Neural cell (in vitro differentiated cells): Measurements from ENCODE around the gene IGFBP4. TPM values are rescaled to one million over a fixed set of nuclear protein-coding genes. Genes with fewer than 3 reads are reported as not detected.

ENCODE experiments used
- H2AFZ ChIP-seq: fragments of 200-600, 300-800 bp; sonication (generic), shearing (Covaris generic); 2 replicates; pipeline ENCODE4 v1.6.0; 2014; ENCODE audit warnings: low read depth, mild to moderate bottlenecking, antibody characterized with exemption, low read length, moderate library complexity
- H3F3A ChIP-seq: fragments of 200-600 bp; shearing (Covaris generic); 2 replicates; pipeline ENCODE4 v1.6.1; 2016; ENCODE audit warnings: mild to moderate bottlenecking, moderate library complexity, mixed read lengths, antibody characterized with exemption, low read length; ENCODE audit not compliant: insufficient read depth, poor library complexity, severe bottlenecking
- H3K27ac ChIP-seq: fragments of 200-600, 300-800 bp; sonication (generic), shearing (Covaris generic); 2 replicates; pipeline ENCODE4 v1.5.1; 2014; ENCODE audit warnings: mild to moderate bottlenecking, low read length, moderate library complexity
- H3K27me3 ChIP-seq: fragments of 300-800, 200-600 bp; sonication (generic), shearing (Covaris generic); 2 replicates; pipeline ENCODE4 v1.6.0; 2014; ENCODE audit warnings: mild to moderate bottlenecking, low read depth, low read length, moderate library complexity; ENCODE audit not compliant: insufficient read depth
- H3K36me3 ChIP-seq: fragments of 300-800, 200-600 bp; sonication (generic), shearing (Covaris generic); 2 replicates; pipeline ENCODE4 v1.5.1; 2014; ENCODE audit warnings: mild to moderate bottlenecking, antibody characterized with exemption, low read length, moderate library complexity; ENCODE audit not compliant: insufficient read depth
- H3K4me2 ChIP-seq: fragments of 300-800, 200-600 bp; sonication (generic), shearing (Covaris generic); 2 replicates; pipeline ENCODE4 v1.6.0; 2014; ENCODE audit warnings: mild to moderate bottlenecking, low read length
- H3K4me3 ChIP-seq: fragments of 300-800, 200-600 bp; sonication (generic), shearing (Covaris generic); 2 replicates; pipeline ENCODE4 v1.5.1; 2014; ENCODE audit warnings: mild to moderate bottlenecking, low read length, moderate library complexity
- H3K79me2 ChIP-seq: fragments of 200-600 bp; shearing (Covaris generic); replicated peaks from 2 replicates; pipeline ENCODE4 v1.6.0; 2014; ENCODE audit warnings: mild to moderate bottlenecking, low read length, moderate library complexity; ENCODE audit not compliant: insufficient read depth
- H3K9ac ChIP-seq: fragments of 300-800, 200-600 bp; sonication (generic), shearing (Covaris generic); 2 replicates; pipeline ENCODE4 v1.6.1; 2016; ENCODE audit warnings: mild to moderate bottlenecking, low read length, mixed read lengths
- H3K9me2 ChIP-seq: fragments of 200-600 bp; shearing (Covaris generic); 2 replicates; pipeline ENCODE4 v1.6.1; 2016; ENCODE audit warnings: mild to moderate bottlenecking, low read length, mixed read lengths; ENCODE audit not compliant: insufficient read depth
- H3K9me3 ChIP-seq: fragments of 200-600, 300-800 bp; sonication (generic), shearing (Covaris generic); 2 replicates; pipeline ENCODE4 v1.6.1; 2016; ENCODE audit warnings: mild to moderate bottlenecking, mixed run types, low read length, moderate library complexity, mixed read lengths
- H4K20me1 ChIP-seq: fragments of 200-600 bp; shearing (Covaris generic); 2 replicates; pipeline ENCODE4 v1.6.1; 2016; ENCODE audit warnings: mild to moderate bottlenecking, mixed run types; ENCODE audit not compliant: insufficient read depth
- EP300 ChIP-seq: fragments of 450-650 bp; conservative IDR thresholded peaks from 2 replicates; pipeline ENCODE4 v1.6.1; 2014; ENCODE audit warnings: antibody characterized with exemption, mild to moderate bottlenecking, moderate library complexity; ENCODE audit not compliant: poor library complexity, severe bottlenecking
- EZH2 ChIP-seq: fragments of 200-600, 300-800 bp; shearing (Covaris generic), sonication (generic); IDR thresholded peaks from 2 replicates; pipeline ENCODE4 v1.6.1; 2014; ENCODE audit warnings: antibody characterized with exemption, low read length, borderline replicate concordance, mild to moderate bottlenecking; ENCODE audit not compliant: insufficient read depth, poor library complexity, severe bottlenecking
- MXI1 ChIP-seq: fragments of 450-650 bp; conservative IDR thresholded peaks from 2 replicates; pipeline ENCODE4 v1.6.1; 2014; ENCODE audit warnings: antibody characterized with exemption, mild to moderate bottlenecking; ENCODE audit not compliant: poor library complexity, severe bottlenecking
- POLR2AphosphoS5 ChIP-seq: IDR thresholded peaks from 2 replicates; pipeline ENCODE4 v1.6.1; 2012
- RAD21 ChIP-seq: fragments of 450-650 bp; conservative IDR thresholded peaks from 2 replicates; pipeline ENCODE4 v1.6.1; 2014; ENCODE audit warnings: antibody characterized with exemption, mild to moderate bottlenecking, moderate library complexity
- SMC3 ChIP-seq: fragments of 450-650 bp; conservative IDR thresholded peaks from 2 replicates; pipeline ENCODE4 v1.6.1; 2014; ENCODE audit warnings: antibody characterized with exemption, mild to moderate bottlenecking, moderate library complexity; ENCODE audit not compliant: poor library complexity
- TAF1 ChIP-seq: IDR thresholded peaks from 2 replicates; pipeline ENCODE4 v1.6.1; 2012; ENCODE audit warnings: low read depth
- polyA plus RNA-seq: library from polyadenylated mRNA; depleted of rRNA; stranded (reverse); fragments of >200 nt; gene quantifications from 2 replicates; pipeline ENCODE4 v1.2.3, GENCODE V29; 2014
- TF ChIP-seq, protein P1 (sequence below): IDR thresholded peaks from 2 replicates; pipeline ENCODE4 v1.6.1; 2012; ENCODE audit warnings: borderline replicate concordance
- TF ChIP-seq, protein P2 (sequence below): fragments of 450-650 bp; IDR thresholded peaks from 2 replicates; pipeline ENCODE4 v1.5.1; 2014; ENCODE audit warnings: antibody characterized with exemption, mild to moderate bottlenecking, moderate library complexity; ENCODE audit not compliant: poor library complexity, severe bottlenecking

The IGFBP4 gene
- polyA plus RNA-seq, 1 donor from 2014 or later: 1.3 TPM

DNA sequence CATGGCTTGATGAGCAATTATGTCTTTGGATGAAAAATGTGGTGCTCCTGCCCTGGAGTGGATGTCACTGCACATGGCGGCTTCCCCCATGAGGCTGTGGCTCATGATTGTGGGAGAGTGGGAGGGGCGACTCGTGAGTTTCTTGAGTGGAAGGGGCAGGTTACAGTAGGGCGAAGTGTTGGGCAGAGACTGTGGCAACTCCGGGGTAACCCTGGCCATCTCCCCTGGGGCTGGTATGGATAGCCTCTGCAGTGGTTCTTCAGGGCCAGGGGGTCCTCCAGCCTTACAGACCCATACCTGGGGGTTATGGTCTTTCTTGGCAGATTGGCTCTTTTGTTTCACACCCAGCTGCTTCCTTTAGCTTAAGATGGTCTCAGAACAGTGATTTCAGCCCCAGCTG is 59.5 kb downstream of the IGFBP4 start:
- H3K27me3 ChIP-seq: no peaks in the 10 kb centered on the region
- H3K27ac ChIP-seq: no peak overlapping the region
- no peaks in the 10 kb centered on the region for H3K79me2 ChIP-seq
- H3K9me2 ChIP-seq: no peaks in the 10 kb centered on the region
- no peaks in the 10 kb centered on the region for H3K9me3 ChIP-seq
- no peak overlapping the region for H3K4me3 ChIP-seq
- no peaks in the 10 kb centered on the region for H3K36me3 ChIP-seq
- TF ChIP-seq EP300 (no peak), SMC3 (no peak), RAD21 (no peak), POLR2AphosphoS5 (no peak), EZH2 (no peak), TAF1 (no peak), MXI1 (no peak)
- TF ChIP-seq, protein P1, sequence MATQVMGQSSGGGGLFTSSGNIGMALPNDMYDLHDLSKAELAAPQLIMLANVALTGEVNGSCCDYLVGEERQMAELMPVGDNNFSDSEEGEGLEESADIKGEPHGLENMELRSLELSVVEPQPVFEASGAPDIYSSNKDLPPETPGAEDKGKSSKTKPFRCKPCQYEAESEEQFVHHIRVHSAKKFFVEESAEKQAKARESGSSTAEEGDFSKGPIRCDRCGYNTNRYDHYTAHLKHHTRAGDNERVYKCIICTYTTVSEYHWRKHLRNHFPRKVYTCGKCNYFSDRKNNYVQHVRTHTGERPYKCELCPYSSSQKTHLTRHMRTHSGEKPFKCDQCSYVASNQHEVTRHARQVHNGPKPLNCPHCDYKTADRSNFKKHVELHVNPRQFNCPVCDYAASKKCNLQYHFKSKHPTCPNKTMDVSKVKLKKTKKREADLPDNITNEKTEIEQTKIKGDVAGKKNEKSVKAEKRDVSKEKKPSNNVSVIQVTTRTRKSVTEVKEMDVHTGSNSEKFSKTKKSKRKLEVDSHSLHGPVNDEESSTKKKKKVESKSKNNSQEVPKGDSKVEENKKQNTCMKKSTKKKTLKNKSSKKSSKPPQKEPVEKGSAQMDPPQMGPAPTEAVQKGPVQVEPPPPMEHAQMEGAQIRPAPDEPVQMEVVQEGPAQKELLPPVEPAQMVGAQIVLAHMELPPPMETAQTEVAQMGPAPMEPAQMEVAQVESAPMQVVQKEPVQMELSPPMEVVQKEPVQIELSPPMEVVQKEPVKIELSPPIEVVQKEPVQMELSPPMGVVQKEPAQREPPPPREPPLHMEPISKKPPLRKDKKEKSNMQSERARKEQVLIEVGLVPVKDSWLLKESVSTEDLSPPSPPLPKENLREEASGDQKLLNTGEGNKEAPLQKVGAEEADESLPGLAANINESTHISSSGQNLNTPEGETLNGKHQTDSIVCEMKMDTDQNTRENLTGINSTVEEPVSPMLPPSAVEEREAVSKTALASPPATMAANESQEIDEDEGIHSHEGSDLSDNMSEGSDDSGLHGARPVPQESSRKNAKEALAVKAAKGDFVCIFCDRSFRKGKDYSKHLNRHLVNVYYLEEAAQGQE: no peak
- TF ChIP-seq, protein P2, sequence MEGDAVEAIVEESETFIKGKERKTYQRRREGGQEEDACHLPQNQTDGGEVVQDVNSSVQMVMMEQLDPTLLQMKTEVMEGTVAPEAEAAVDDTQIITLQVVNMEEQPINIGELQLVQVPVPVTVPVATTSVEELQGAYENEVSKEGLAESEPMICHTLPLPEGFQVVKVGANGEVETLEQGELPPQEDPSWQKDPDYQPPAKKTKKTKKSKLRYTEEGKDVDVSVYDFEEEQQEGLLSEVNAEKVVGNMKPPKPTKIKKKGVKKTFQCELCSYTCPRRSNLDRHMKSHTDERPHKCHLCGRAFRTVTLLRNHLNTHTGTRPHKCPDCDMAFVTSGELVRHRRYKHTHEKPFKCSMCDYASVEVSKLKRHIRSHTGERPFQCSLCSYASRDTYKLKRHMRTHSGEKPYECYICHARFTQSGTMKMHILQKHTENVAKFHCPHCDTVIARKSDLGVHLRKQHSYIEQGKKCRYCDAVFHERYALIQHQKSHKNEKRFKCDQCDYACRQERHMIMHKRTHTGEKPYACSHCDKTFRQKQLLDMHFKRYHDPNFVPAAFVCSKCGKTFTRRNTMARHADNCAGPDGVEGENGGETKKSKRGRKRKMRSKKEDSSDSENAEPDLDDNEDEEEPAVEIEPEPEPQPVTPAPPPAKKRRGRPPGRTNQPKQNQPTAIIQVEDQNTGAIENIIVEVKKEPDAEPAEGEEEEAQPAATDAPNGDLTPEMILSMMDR: no peak
- no peak overlapping the region for H3K4me2 ChIP-seq
- H3F3A ChIP-seq: no peaks in the 10 kb centered on the region
- H3K9ac ChIP-seq: no peak overlapping the region
- no peak overlapping the region for H2AFZ ChIP-seq
- H4K20me1 ChIP-seq: no peaks in the 10 kb centered on the region

DNA sequence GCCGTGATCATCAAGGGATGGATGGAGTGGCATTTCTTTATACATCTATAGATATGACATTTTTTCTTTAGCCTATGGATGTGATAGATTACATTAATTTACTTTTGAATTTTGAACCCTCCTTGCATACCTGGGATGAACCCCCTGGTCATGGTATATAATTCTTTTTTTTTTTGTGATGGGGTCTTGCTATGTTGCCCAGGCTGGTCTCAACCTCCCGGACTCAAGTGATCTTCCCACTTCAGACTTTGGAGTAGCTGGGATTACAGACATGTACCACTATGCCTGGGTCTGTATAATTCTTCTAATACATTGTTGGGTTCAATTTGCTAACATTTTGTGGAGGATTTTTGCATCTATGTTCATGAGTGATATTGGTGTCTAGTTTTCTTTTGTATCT is 59.9 kb downstream of the IGFBP4 start:
- Histone ChIP-seq H3K4me3 (no peak overlapping the region), H3K27ac (no peak overlapping the region), H2AFZ (no peak overlapping the region), H3K9ac (no peak overlapping the region), H3K36me3 (no peaks in the 10 kb centered on the region), H3F3A (no peaks in the 10 kb centered on the region), H3K27me3 (no peaks in the 10 kb centered on the region), H4K20me1 (no peaks in the 10 kb centered on the region), H3K4me2 (no peak overlapping the region), H3K79me2 (no peaks in the 10 kb centered on the region), H3K9me3 (no peaks in the 10 kb centered on the region), H3K9me2 (no peaks in the 10 kb centered on the region)
- TF ChIP-seq, protein P1: no peak
- no peak for TF ChIP-seq MXI1
- TF ChIP-seq SMC3: no peak
- TF ChIP-seq EP300: no peak
- TF ChIP-seq, protein P2: no peak
- TF ChIP-seq TAF1: no peak
- no peak for TF ChIP-seq EZH2
- no peak for TF ChIP-seq RAD21
- TF ChIP-seq POLR2AphosphoS5: no peak
